ENCODE results near the gene TAF4B. TPM values are rescaled to one million over a fixed set of nuclear protein-coding genes. Genes with fewer than 3 reads are reported as not detected.

TAF4B gene
- polyA plus RNA-seq, 1 of the 3 experiments (the other 2 are of a cell fraction): 1.3 TPM

GRCh38 chr18:26421931-26422330 is 195.7 kb downstream of the TAF4B start:
- CTCF ChIA-PET: no interaction called here
- H3K4me1 ChIP-seq (ENCODE audit: control insufficient read depth in 1 of 2, insufficient read depth in 2 of 2, low read depth in 1 of 2, low read length in 1 of 2): peaks cover 0 to 20% of the 10 kb centered on the region in 2 experiments; a peak in 2 of 4 replicates
- no peak overlapping the region for H3K4me3 ChIP-seq (ENCODE audit: low read depth in 2 of 2, low read length in 1 of 2)
- DNase-seq: no peak
- H3K27ac ChIP-seq (ENCODE audit: low read depth in 2 of 2, low read length in 1 of 2): no peak overlapping the region
- no peak overlapping the region for H3K4me2 ChIP-seq
- TF ChIP-seq RCOR1 (IDR thresholded peaks at IDR 0.05; ENCODE audit: low read length) (no peak), RFX5 (IDR thresholded peaks at IDR 0.05; ENCODE audit: low read length) (no peak), POLR2AphosphoS5 (IDR thresholded peaks at IDR 0.05; ENCODE audit: low read depth, low read length) (no peak), FOXJ3 (CRISPR knock-in tag; IDR thresholded peaks at IDR 0.05) (no peak), FOSL2 (IDR thresholded peaks at IDR 0.05; ENCODE audit: borderline replicate concordance, low read depth) (no peak)
- H3F3A ChIP-seq (replicated peaks; ENCODE audit: insufficient read depth): no peaks in the 10 kb centered on the region
- no peaks in the 10 kb centered on the region for H3K27me3 ChIP-seq (ENCODE audit: insufficient read depth)
- no peaks in the 10 kb centered on the region for H3K36me3 ChIP-seq (replicated peaks in 1 of 2; ENCODE audit: control insufficient read depth in 1 of 2, insufficient read depth in 2 of 2, low read length in 1 of 2)
- no peaks in the 10 kb centered on the region for H3K9me3 ChIP-seq
- H2AFZ ChIP-seq (ENCODE audit: low read depth): no peak overlapping the region
- no peaks in the 10 kb centered on the region for H3K9me2 ChIP-seq
- POLR2A ChIA-PET: interaction anchor here (0.6 kb wide), 1 partner anchor 199 kb away, joined by 3 read pairs; no protein-coding TSS in a partner anchor
- no peak overlapping the region for H3K9ac ChIP-seq
- no peaks in the 10 kb centered on the region for H3K79me2 ChIP-seq (ENCODE audit: insufficient read depth)
- 85% methylated on average over 9 of the region's 9 CpGs for WGBS (ENCODE audit: low lambda C conversion rate)
- no peaks in the 10 kb centered on the region for H4K20me1 ChIP-seq (ENCODE audit: insufficient read depth)

GRCh38 chr18:26422472-26423162 is 196.4 kb downstream of the TAF4B start:
- ChIA-PET CTCF (no interaction called here), POLR2A (interaction anchor here (0.6 kb wide), 1 partner anchor 199 kb away, joined by 3 read pairs; no protein-coding TSS in a partner anchor)
- Histone ChIP-seq H3K9me2 (no peaks in the 10 kb centered on the region), H3K4me3 (ENCODE audit: low read depth in 2 of 2, low read length in 1 of 2) (no peak overlapping the region), H3K36me3 (replicated peaks in 1 of 2; ENCODE audit: control insufficient read depth in 1 of 2, insufficient read depth in 2 of 2, low read length in 1 of 2) (no peaks in the 10 kb centered on the region), H4K20me1 (ENCODE audit: insufficient read depth) (no peaks in the 10 kb centered on the region), H2AFZ (ENCODE audit: low read depth) (no peak overlapping the region), H3K79me2 (ENCODE audit: insufficient read depth) (no peaks in the 10 kb centered on the region), H3K4me1 (ENCODE audit: control insufficient read depth in 1 of 2, insufficient read depth in 2 of 2, low read depth in 1 of 2, low read length in 1 of 2) (peaks cover 0 to 20% of the 10 kb centered on the region in 2 experiments; a peak in 2 of 4 replicates), H3K9ac (no peak overlapping the region), H3K27ac (ENCODE audit: low read depth in 2 of 2, low read length in 1 of 2) (no peak overlapping the region), H3K27me3 (ENCODE audit: insufficient read depth) (no peaks in the 10 kb centered on the region), H3K9me3 (no peaks in the 10 kb centered on the region), H3F3A (replicated peaks; ENCODE audit: insufficient read depth) (no peaks in the 10 kb centered on the region), H3K4me2 (no peak overlapping the region)
- WGBS (ENCODE audit: low lambda C conversion rate): 69% methylated on average over 6 of the region's 6 CpGs
- no peak for TF ChIP-seq YY1 (IDR thresholded peaks at IDR 0.05; ENCODE audit: low read depth)
- TF ChIP-seq RCOR1 (IDR thresholded peaks at IDR 0.05; ENCODE audit: low read length): no peak
- TF ChIP-seq POLR2AphosphoS5 (IDR thresholded peaks at IDR 0.05; ENCODE audit: low read depth, low read length): no peak
- no peak for TF ChIP-seq RXRA (IDR thresholded peaks at IDR 0.05; ENCODE audit: borderline replicate concordance, low read depth)
- no peak for DNase-seq

- POLR2A ChIA-PET: no interaction called here
- no peaks in the 10 kb centered on the region for H3F3A ChIP-seq (replicated peaks; ENCODE audit: insufficient read depth)
- H3K36me3 ChIP-seq (replicated peaks in 1 of 2; ENCODE audit: control insufficient read depth in 1 of 2, insufficient read depth in 2 of 2, low read length in 1 of 2): no peaks in the 10 kb centered on the region
- H3K27me3 ChIP-seq (ENCODE audit: insufficient read depth): no peaks in the 10 kb centered on the region
- DNase-seq: no peak
- no peaks in the 10 kb centered on the region for H3K9me2 ChIP-seq
- no peak overlapping the region for H3K4me3 ChIP-seq (ENCODE audit: low read depth in 2 of 2, low read length in 1 of 2)
- 67% methylated on average over 2 of the region's 4 CpGs for WGBS (ENCODE audit: low lambda C conversion rate)
- no peak overlapping the region for H2AFZ ChIP-seq (ENCODE audit: low read depth)
- peaks cover 5 to 18% of the 10 kb centered on the region in 2 experiments; a peak in 3 of 4 replicates for H3K4me1 ChIP-seq (ENCODE audit: control insufficient read depth in 1 of 2, insufficient read depth in 2 of 2, low read depth in 1 of 2, low read length in 1 of 2)
- no peak for TF ChIP-seq USF2 (IDR thresholded peaks at IDR 0.05; ENCODE audit: borderline replicate concordance, low read depth, low read length)
- CTCF ChIA-PET: interaction anchor here (0.8 to 1.4 kb wide), 3 partner anchors 15 to 225 kb away, joined by 3 read pairs; no protein-coding TSS in a partner anchor
- H3K27ac ChIP-seq (ENCODE audit: low read depth in 2 of 2, low read length in 1 of 2): no peak overlapping the region
- no peaks in the 10 kb centered on the region for H3K79me2 ChIP-seq (ENCODE audit: insufficient read depth)
- H3K9ac ChIP-seq: no peak overlapping the region
- H3K9me3 ChIP-seq: no peaks in the 10 kb centered on the region
- H3K4me2 ChIP-seq: no peak overlapping the region
- no peaks in the 10 kb centered on the region for H4K20me1 ChIP-seq (ENCODE audit: insufficient read depth)
Observed at GRCh38 chr18:26424428-26425147, 198.3 kb downstream of the TAF4B start.

Data from SK-N-SH (cell line).